Hematopoietic multipotent progenitor cell (in vitro differentiated cells): Measurements from ENCODE around the gene BMAL1. TPM values are rescaled to one million over a fixed set of nuclear protein-coding genes. Genes with fewer than 3 reads are reported as not detected.

Experiments used
- DNase-seq, 3 donors: peaks; one replicate each; pipeline ENCODE4 v3.0.0-alpha.2; 2011 to 2015; ENCODE audit warnings: low read depth in 2 of 3, low spot score in 2 of 3
- total RNA-seq: library from RNA; depleted of rRNA; stranded (reverse); fragments of >200 nt; gene quantifications from one replicate; pipeline ENCODE4 v1.2.3, GENCODE V29; 2012

BMAL1 gene
- total RNA-seq, 1 donor: 3.0 TPM

GRCh38 chr11:13289081-13289480 lies 11.5 kb downstream of the BMAL1 start:
- no peak for DNase-seq

DNA sequence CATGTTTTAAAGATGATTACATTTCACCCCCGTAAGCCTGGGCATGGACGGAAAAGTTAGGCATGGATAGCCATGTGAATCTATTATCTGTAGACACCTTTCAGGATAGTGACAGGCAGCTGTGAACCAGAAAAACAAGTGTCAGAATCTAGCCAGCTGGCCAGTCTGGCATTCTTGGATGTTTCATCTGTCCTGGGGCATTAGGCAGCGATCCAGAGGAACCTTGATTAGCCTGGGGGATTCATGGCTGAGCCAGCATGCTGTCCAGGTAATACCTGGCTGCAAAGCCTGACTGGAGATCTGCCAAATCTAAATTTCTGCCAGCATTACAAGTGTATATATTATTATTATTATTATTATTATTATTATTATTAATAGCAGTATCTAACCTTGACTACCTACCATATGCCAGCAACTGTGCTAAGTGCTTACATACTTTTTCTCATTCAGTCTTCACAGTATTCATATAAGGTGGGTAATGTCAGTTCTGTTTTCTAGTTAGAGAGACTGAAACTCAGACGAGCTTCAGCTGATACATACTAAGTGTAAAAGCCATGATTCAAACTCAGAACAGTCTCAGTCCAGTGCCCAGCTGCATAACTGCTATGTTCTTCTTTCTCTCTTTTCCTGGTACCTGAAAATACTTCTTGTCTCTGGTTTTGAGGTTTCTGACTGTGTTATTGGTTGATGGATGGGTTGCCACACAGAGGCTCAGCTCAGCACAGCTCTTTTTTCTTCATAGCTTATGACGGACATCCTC lies 12.8 kb downstream of the BMAL1 start:
- no peak for DNase-seq

GRCh38 chr11:13291361-13291760 lies 13.8 kb downstream of the BMAL1 start:
- DNase-seq: no peak

DNA sequence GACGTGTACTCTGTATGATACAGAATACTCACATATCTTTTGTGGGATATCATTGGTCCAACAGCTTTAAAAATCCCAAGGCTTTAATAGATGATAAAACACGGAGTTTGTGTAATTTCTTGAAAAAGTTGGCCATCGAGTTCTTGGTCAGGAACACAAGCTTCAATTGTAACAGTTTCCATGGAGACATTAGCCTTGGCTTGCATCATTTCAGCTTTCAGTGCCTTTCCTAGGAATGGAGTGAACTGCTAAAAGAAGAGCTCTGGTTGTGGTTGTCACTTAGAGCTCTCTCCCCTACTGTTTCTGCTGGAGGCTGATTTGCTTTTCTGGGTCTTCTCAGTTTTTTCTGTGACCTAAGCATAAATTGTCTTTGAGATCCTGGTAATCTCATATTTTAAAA lies 14.2 kb downstream of the BMAL1 start:
- DNase-seq: no peak

- DNase-seq: no peak
Observed at GRCh38 chr11:13292970-13293369, 15.4 kb downstream of the BMAL1 start.

DNA sequence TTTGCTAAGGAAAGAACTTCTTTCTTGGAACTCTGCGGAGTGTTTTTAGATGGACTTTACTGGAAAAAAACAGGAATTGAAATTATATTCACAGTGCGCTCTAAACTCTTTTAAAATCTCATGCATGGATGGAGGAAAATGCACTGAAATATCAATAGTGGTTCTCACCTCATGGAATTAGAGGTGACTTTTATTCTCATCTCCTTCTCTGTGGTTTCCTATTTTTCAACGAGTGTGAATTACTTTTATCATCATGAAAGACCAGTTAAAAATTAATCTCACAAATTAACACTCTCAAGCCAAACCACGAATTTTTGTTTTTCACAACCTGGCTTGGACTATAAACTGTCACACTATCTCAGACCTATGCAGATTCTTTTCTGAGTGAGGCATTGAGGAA lies 16.6 kb downstream of the BMAL1 start:
- DNase-seq: no peak

GRCh38 chr11:13294771-13295579 lies 17.4 kb downstream of the BMAL1 start:
- no peak for DNase-seq

DNA sequence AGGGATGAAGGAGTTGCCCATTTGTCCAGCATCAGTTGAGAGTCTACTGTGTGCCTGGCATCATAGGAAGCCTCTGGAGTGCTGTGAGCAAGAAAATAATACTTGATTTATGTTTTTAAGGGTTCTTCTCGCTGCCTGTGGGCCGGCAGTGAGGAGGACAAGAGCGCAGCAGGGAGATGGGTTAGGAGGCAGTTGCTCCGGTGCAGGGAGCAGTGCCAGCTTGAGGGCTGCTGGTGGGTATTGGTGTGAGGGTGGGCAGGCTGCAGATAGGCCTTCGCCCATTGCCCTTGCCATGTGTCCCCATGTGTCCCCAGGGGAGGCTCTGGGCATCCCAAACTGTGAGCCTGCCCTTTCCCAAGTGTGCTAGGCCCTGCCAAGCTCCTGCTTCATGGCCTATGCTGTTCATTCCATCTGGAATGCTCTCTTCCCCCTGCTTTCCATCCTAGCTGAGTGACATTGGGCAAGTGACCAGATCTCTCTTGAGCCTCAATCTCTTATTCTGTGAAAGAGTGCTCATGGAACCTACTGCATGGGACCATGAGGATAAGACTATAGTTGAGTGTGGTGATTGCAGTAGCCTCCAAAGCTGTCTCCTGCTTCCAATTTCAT lies 19.8 kb downstream of the BMAL1 start:
- DNase-seq: no peak

- DNase-seq: peak in 1 of 3 donors; percentile 20
Observed at GRCh38 chr11:13297917-13298356, 20.3 kb downstream of the BMAL1 start.

GRCh38 chr11:13298765-13299164 lies 21.2 kb downstream of the BMAL1 start:
- DNase-seq: no peak

DNA sequence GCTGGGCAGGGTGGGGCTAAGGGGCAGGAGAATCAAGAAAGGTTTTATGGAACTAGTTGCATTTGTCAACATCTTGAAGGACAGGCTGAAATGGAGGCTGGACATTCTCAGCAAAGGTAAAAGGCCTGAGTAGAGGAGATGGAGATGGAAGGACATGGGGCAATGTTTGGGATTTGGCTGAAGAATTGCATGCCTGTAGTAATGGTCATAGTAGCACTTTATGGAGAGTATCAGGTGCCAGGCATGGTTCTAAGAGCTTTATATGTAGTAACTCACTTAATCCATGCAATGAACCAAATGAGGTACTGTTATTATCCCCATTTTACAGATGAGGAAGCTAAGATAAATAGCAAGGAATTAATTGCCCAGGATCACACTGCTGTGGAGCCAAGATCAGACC lies 23.9 kb downstream of the BMAL1 start:
- no peak for DNase-seq

DNA sequence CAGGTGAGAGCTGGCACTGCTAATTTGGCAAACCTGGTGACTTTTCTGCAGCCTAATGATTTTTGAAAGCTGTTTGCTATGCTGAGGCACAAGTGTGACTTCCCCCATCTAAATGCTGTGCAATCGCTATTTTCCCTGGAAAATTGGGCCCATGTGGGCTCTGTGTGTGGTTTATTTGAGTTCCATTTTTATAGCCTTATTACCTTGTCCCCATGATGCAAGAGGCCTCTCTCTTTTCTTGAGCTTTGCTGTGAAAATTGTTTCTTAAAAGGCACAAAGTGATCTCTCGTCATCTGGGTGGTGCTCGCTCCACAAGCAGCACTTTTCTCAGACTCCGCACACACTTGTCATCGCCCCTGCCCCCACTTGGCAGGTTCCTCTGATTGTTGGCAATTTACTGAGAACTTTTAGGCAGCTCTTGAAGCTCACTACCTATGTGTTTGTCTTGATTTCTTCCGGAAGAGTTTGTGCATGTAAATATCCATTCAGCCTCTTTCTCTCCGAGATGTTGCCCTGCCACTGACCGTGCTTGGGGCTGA lies 24.9 kb downstream of the BMAL1 start:
- no peak for DNase-seq

- DNase-seq: peak in 1 of 3 donors; percentile 39
Observed at GRCh38 chr11:13303668-13304649, 26.4 kb downstream of the BMAL1 start.

GRCh38 chr11:13304655-13305335 lies 27.2 kb downstream of the BMAL1 start:
- peak in 1 of 3 donors; percentile 8 for DNase-seq

DNA sequence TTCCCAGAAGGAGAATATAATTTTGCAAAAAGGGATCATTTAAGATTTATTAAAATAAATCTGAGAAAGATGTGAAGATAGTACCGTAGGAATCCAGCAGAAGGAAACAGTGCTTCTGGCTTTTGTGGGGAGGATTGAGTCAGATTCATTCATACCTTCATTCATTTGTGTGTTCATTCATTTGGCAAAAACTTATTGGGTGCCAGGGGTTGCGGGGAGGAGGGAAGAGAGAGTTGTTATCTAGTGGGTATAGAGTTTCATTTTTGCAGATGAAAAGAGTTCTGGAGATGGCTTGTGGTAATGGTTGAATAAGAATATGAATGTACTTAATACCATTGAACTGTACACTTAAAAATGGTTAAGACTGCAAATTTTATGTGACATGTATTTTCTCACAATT lies 31.1 kb downstream of the BMAL1 start:
- no peak for DNase-seq

DNA sequence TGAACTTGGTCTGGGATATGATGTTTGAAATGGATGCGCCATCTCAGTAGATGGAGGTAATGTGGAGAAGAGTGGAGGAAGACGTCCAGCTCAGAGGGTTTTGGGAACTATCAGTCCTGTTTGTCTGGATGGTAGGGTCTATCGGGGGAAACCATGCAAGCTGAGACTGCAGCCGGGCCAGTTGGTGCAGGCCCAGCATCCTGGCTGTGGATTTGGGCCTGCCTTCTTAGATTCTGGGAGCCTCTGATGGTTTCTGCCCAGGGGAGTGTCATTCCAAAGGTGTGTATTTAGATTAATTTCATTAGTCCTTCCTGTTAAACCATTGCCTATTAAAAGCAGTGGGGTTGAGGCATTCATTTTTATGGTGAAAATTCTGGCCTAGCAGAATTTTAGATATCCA lies 31.6 kb downstream of the BMAL1 start:
- no peak for DNase-seq

DNA sequence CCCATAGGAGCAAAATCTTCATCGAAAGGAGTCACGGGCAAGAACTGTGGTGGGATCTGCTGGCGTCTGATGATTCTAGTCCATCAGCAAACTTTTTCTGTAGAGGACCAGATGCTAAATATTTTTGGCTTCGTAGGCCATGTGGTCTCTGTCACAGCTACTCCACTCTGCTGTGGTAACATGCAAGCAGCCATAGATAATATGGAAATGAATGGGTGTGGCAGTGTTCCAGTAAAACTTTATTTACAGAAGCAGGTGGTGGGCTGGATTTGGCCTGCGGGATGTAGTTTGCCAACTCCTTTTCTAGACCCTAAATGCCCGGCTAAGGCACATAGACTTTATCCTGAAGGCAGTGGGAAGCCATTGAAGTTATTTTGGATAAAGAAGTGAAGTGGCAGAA lies 32.9 kb downstream of the BMAL1 start:
- DNase-seq: no peak

GRCh38 chr11:13311570-13311969 lies 34.0 kb downstream of the BMAL1 start:
- no peak for DNase-seq

- DNase-seq: no peak
Observed at GRCh38 chr11:13313005-13313819, 35.6 kb downstream of the BMAL1 start.
